ENCODE results near the gene HOXA7. TPM values are rescaled to one million over a fixed set of nuclear protein-coding genes. Genes with fewer than 3 reads are reported as not detected.

HOXA7 gene
- total and polyA plus RNA-seq, 2 donors (not counting 1 experiment from before 2014, with no cell fraction given), result 0.37 TPM; not detected in 1

DNA sequence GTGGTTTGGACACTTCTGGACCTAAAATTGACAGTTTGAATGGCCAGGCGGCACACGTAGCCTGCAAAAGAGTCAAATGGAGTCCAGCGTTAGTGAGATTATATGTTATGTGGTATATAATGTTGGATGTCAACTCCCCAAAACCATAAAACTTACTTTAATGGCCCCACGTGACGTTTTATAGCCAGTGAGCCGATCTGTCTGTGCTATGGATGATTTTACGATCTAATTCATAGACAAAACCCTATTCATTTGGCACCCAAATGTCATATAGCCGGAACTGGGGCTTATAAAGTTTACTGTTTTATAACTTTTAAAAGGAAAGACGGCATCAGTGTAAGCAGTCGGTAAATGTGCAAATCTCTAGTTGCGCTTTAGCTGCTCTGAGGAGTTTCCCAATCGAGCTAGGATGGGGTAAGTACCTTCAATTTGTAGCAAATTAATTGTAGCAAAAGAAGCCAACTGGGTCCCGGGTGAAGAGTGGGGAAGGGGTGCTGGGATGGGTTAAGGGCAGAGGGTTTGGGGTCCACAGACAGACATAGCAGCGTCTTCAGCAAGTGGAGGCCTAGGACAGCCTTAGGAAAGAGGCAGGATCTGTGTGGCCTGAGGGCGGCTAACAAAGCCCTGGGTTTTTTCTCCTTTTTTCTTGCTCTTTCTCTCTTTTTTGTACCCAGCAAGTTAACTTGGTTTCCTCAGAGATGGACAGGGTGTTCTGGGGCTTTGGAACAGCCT, 16.2 kb downstream of the HOXA7 start:
- peaks cover 0 to 49% (median 22%) of the 10 kb centered on the region in 4 experiments for H3K27me3 ChIP-seq (replicated peaks in 1 of 4; ENCODE audit: control extremely low read depth in 1 of 4, control insufficient read depth in 3 of 4, insufficient read depth in 4 of 4, low read length in 3 of 4)
- no peak overlapping the region for H3K4me2 ChIP-seq (replicated peaks; ENCODE audit: low read depth, low read length, poor library complexity, severe bottlenecking)
- no peaks in the 10 kb centered on the region for H3K36me3 ChIP-seq (replicated peaks in 1 of 2; ENCODE audit: control extremely low read depth in 1 of 2, control insufficient read depth in 1 of 2, extremely low read depth in 1 of 2, insufficient read depth in 2 of 2, low read length in 1 of 2)
- H3K9me3 ChIP-seq (ENCODE audit: control extremely low read depth in 1 of 3, control insufficient read depth in 2 of 3, insufficient read depth in 1 of 3, low read length in 2 of 3), result peaks cover 0 to 29% (median 0%) of the 10 kb centered on the region in 3 donors
- POLR2A ChIA-PET, result no interaction called here
- H4K20me1 ChIP-seq (ENCODE audit: control insufficient read depth, insufficient read depth, low read length, poor library complexity, severe bottlenecking), result no peaks in the 10 kb centered on the region
- H3K9ac ChIP-seq (ENCODE audit: low read length), result no peak overlapping the region
- CTCF ChIA-PET, result interaction anchor here (0.6 kb wide), 1 partner anchor 259 kb away, joined by 3 read pairs; no protein-coding TSS in a partner anchor
- Mint-ChIP-seq H3K4me3 (no peak overlapping the region), H3K27ac (no peak overlapping the region), H3K4me1 (peaks cover 4% of the 10 kb centered on the region), H3K27me3 (peaks cover 58% of the 10 kb centered on the region), H3K9me3 (ENCODE audit: insufficient read depth) (no peaks in the 10 kb centered on the region)
- intact Hi-C loops (cut with micrococcal nuclease), result no loop called here
- no peak for ATAC-seq (ENCODE audit: low read depth)
- no peaks in the 10 kb centered on the region for H3K79me2 ChIP-seq (ENCODE audit: control insufficient read depth, insufficient read depth, low read length)
- H3K27ac ChIP-seq (ENCODE audit: low read length in 2 of 2), result no peak overlapping the region
- H3K4me3 ChIP-seq (ENCODE audit: control extremely low read depth in 1 of 5, extremely low read depth in 1 of 5, insufficient read depth in 1 of 5, low read depth in 2 of 5, low read length in 4 of 5), result no peak overlapping the region
- no peak overlapping the region for H2AFZ ChIP-seq (ENCODE audit: insufficient read depth, low read depth, low read length, poor library complexity, severe bottlenecking)
- H3K4me1 ChIP-seq (ENCODE audit: control insufficient read depth in 2 of 2, insufficient read depth in 2 of 2, low read length in 2 of 2), result peaks cover 0 to 2% of the 10 kb centered on the region in 2 donors
- TF ChIP-seq, protein P1, sequence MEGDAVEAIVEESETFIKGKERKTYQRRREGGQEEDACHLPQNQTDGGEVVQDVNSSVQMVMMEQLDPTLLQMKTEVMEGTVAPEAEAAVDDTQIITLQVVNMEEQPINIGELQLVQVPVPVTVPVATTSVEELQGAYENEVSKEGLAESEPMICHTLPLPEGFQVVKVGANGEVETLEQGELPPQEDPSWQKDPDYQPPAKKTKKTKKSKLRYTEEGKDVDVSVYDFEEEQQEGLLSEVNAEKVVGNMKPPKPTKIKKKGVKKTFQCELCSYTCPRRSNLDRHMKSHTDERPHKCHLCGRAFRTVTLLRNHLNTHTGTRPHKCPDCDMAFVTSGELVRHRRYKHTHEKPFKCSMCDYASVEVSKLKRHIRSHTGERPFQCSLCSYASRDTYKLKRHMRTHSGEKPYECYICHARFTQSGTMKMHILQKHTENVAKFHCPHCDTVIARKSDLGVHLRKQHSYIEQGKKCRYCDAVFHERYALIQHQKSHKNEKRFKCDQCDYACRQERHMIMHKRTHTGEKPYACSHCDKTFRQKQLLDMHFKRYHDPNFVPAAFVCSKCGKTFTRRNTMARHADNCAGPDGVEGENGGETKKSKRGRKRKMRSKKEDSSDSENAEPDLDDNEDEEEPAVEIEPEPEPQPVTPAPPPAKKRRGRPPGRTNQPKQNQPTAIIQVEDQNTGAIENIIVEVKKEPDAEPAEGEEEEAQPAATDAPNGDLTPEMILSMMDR (IDR thresholded peaks at IDR 0.05), result no peak
- no peak for TF ChIP-seq EZH2 (IDR thresholded peaks at IDR 0.05; ENCODE audit: borderline replicate concordance, insufficient read depth, low read depth, low read length, poor library complexity, severe bottlenecking)
- no peak for DNase-seq
- WGBS (ENCODE audit: insufficient coverage), result over 99% methylated on average over 6 of the region's 15 CpGs

Data from B cell (primary cell).